HepG2 (cell line): ENCODE measurements around the gene P2RY8. TPM values are rescaled to one million over a fixed set of nuclear protein-coding genes. Genes with fewer than 3 reads are reported as not detected.

ENCODE experiments used
- ATAC-seq: fragments of 200-7000 bp; cut with Tn5 transposase; 3 replicates; pipeline ENCODE4 v1.9.1; 2020; ENCODE audit warnings: mild to moderate bottlenecking, moderate library complexity
- BruUV-seq: library from RNA; stranded (reverse); fragments of 400-500 nt; replicated peaks from 2 replicates; lab custom pipeline; 2021; lab: Mats Ljungman, UMichigan
- CTCF ChIA-PET: fragments of 300-600 bp; formaldehyde crosslinking; extraction: SDS; loops from one replicate; lab custom pipeline; 2021; ENCODE audit warnings: low total read pairs, inconsistent platforms, low intra/inter-chr PET ratio; lab: Yijun Ruan, JAX
- POLR2A ChIA-PET: fragments of 350-600 bp; sonication (Branson Sonifier 250); formaldehyde crosslinking; loops from one replicate; lab custom pipeline; 2020; ENCODE audit warnings: antibody characterized with exemption, inconsistent platforms; lab: Yijun Ruan, JAX
- DNase-seq: peaks from one replicate; pipeline ENCODE4 v3.0.0-alpha.2; 2015; ENCODE audit warnings: low spot score
- FAIRE-seq: peaks from 3 replicates; lab custom pipeline; 2011; peaks lifted over from hg19 to GRCh38; lab: Jason Lieb, UNC
- H2AFZ ChIP-seq: one replicate; pipeline ENCODE4 v1.6.1; 2011; ENCODE audit warnings: low read length, inconsistent platforms
- H3K27ac ChIP-seq: fragments of 300-600 bp; 3 replicates; pipeline ENCODE4 v1.8.0; 2011; ENCODE audit warnings: mixed run types, mild to moderate bottlenecking, mixed read lengths, low read length, inconsistent platforms; ENCODE audit not compliant: insufficient read depth; ENCODE audit errors: extremely low read length
- H3K27me3 ChIP-seq, 2 experiments: fragments of 200-600 bp in 1 of 2; 2 replicates in 1 of 2; 3 replicates in 1 of 2; pipeline versions ENCODE4 v1.6.0 to v1.8.0; 2011; ENCODE audit warnings: low read length in 2 of 2, mild to moderate bottlenecking in 2 of 2, moderate library complexity in 2 of 2, inconsistent platforms in 1 of 2; ENCODE audit not compliant: insufficient read depth in 2 of 2, control insufficient read depth in 1 of 2
- H3K36me3 ChIP-seq, 2 experiments: fragments of 200-600 bp in 1 of 2; replicated peaks in 1 of 2; 2 replicates in 1 of 2; 3 replicates in 1 of 2; pipeline versions ENCODE4 v1.5.1 to v1.8.0; 2011; ENCODE audit warnings: low read length in 2 of 2, inconsistent platforms in 1 of 2; ENCODE audit not compliant: insufficient read depth in 2 of 2, control insufficient read depth in 1 of 2
- H3K4me1 ChIP-seq: 2 replicates; pipeline ENCODE4 v1.5.1; 2012; ENCODE audit warnings: low read length, inconsistent platforms; ENCODE audit not compliant: insufficient read depth
- H3K4me2 ChIP-seq: 2 replicates; pipeline ENCODE4 v1.6.0; 2011; ENCODE audit warnings: low read depth, low read length, inconsistent platforms
- H3K4me3 ChIP-seq, 3 experiments: fragments of 200-600 bp in 1 of 3; sonication (generic), shearing (Covaris generic) in 1 of 3; replicated peaks in 1 of 3; 2 replicates each; pipeline ENCODE4 v1.5.1; 2011 to 2016; ENCODE audit warnings: low read length in 3 of 3, inconsistent platforms in 2 of 3, low read depth in 2 of 3, mild to moderate bottlenecking in 2 of 3, control low read depth in 1 of 3, mixed read lengths in 1 of 3; ENCODE audit not compliant: insufficient read depth in 1 of 3
- H3K79me2 ChIP-seq: one replicate; pipeline ENCODE4 v1.6.1; 2011; ENCODE audit warnings: low read length, inconsistent platforms; ENCODE audit not compliant: insufficient read depth
- H3K9ac ChIP-seq: 2 replicates; pipeline ENCODE4 v1.6.0; 2011; ENCODE audit warnings: mild to moderate bottlenecking, low read depth, low read length, inconsistent platforms; ENCODE audit not compliant: insufficient read depth
- H3K9me3 ChIP-seq: 2 replicates; pipeline ENCODE4 v1.5.1; 2012; ENCODE audit warnings: mild to moderate bottlenecking, low read length
- H4K20me1 ChIP-seq: 2 replicates; pipeline ENCODE4 v1.6.0; 2011; ENCODE audit warnings: inconsistent platforms, mild to moderate bottlenecking, low read length, moderate library complexity; ENCODE audit not compliant: insufficient read depth
- BRCA1 ChIP-seq: sonication (generic); formaldehyde crosslinking; IDR thresholded peaks from 2 replicates; pipeline ENCODE4 v1.4.0; 2020; ENCODE audit warnings: missing genetic modification reagents
- CBX1 ChIP-seq: IDR thresholded peaks from one replicate; pipeline ENCODE4 v1.6.1; 2016; ENCODE audit warnings: antibody characterized with exemption, low read depth
- ESRRA ChIP-seq: sonication (generic); formaldehyde crosslinking; IDR thresholded peaks from 2 replicates; pipeline ENCODE4 v1.5.1; 2020; ENCODE audit warnings: mild to moderate bottlenecking, low read depth, missing genetic modification reagents
- GZF1 ChIP-seq: sonication (generic); formaldehyde crosslinking; IDR thresholded peaks from 2 replicates; pipeline ENCODE4 v1.5.1; 2020; ENCODE audit warnings: mild to moderate bottlenecking, missing genetic modification reagents
- KLF11 ChIP-seq: IDR thresholded peaks from 2 replicates; pipeline ENCODE4 v1.6.1; 2016; ENCODE audit warnings: missing compliant biosample characterization
- KLF13 ChIP-seq: sonication (generic); formaldehyde crosslinking; IDR thresholded peaks from 2 replicates; pipeline ENCODE4 v1.4.0; 2020; ENCODE audit warnings: mild to moderate bottlenecking, missing genetic modification reagents
- NFE2 ChIP-seq: sonication (generic); formaldehyde crosslinking; IDR thresholded peaks from 2 replicates; pipeline ENCODE4 v1.4.0; 2020; ENCODE audit warnings: missing genetic modification reagents
- TGIF2 ChIP-seq: IDR thresholded peaks from 2 replicates; pipeline ENCODE4 v1.6.1; 2016; ENCODE audit warnings: control low read depth, missing compliant biosample characterization
- ZNF180 ChIP-seq: sonication (generic); formaldehyde crosslinking; IDR thresholded peaks from 2 replicates; pipeline ENCODE4 v1.4.0; 2020; ENCODE audit warnings: low read depth, missing genetic modification reagents, borderline replicate concordance
- ZNF235 ChIP-seq: sonication (generic); formaldehyde crosslinking; IDR thresholded peaks from 2 replicates; pipeline ENCODE4 v1.8.1; 2023; ENCODE audit warnings: mild to moderate bottlenecking, missing genetic modification reagents, borderline replicate concordance
- ZNF564 ChIP-seq: sonication (generic); formaldehyde crosslinking; IDR thresholded peaks from 2 replicates; pipeline ENCODE4 v1.8.1; 2023; ENCODE audit warnings: mild to moderate bottlenecking, missing genetic modification reagents
- ZNF660 ChIP-seq: sonication (generic); formaldehyde crosslinking; IDR thresholded peaks from 2 replicates; pipeline ENCODE4 v1.5.1; 2020; ENCODE audit warnings: mild to moderate bottlenecking, low read depth, missing genetic modification reagents, borderline replicate concordance
- WGBS: methylation state at CpG from one replicate; pipeline ENCODE4 v1.1.6; 2017; ENCODE audit warnings: low lambda C conversion rate; 5-methylcytosine and 5-hydroxymethylcytosine counted together
- in situ Hi-C: cut with HindIII; loops from 2 replicates; pipeline ENCODE4 v1.10.0; 2017; ENCODE audit warnings: low pct_unique_long_range_greater_than_20kb; ENCODE audit not compliant: extremely low pct_ligation_motif_present
- intact Hi-C: fragments of 100-400 bp; cut with micrococcal nuclease; formaldehyde crosslinking; loops from one replicate; pipeline ENCODE4 v1.10.0; 2022; ENCODE audit not compliant: unreplicated experiment
- polyA plus RNA-seq, 8 experiments: library from polyadenylated mRNA; depleted of rRNA in 3 of 8; stranded (reverse) in 7 of 8; unstranded in 1 of 8; fragments of >200 nt; fragmentation: Illumina TruSeq in 4 of 8; extraction: Trizol in 4 of 8; gene quantifications; 2 replicates each; pipeline versions ENCODE4 v1.2.1 to v1.2.3, GENCODE V29; 2011 to 2016; ENCODE audit warnings: low read depth in 4 of 8, missing spikeins in 1 of 8, mixed read lengths in 1 of 8; ENCODE audit not compliant: insufficient read depth in 1 of 8
- total RNA-seq, 5 experiments: library from RNA; depleted of rRNA; stranded (reverse); fragments of >200 nt; fragmentation: Illumina TruSeq; extraction: Trizol; gene quantifications; 2 replicates each; pipeline ENCODE4 v1.2.3, GENCODE V29; 2016; ENCODE audit warnings: low read depth in 1 of 5
- TF ChIP-seq, protein P1 (sequence below): sonication (generic); formaldehyde crosslinking; IDR thresholded peaks from one replicate; pipeline ENCODE4 v1.5.1; 2020; ENCODE audit warnings: mild to moderate bottlenecking, missing genetic modification reagents; ENCODE audit errors: not compliant biosample characterization

P2RY8 gene
- total and polyA plus RNA-seq, 2 of the 13 experiments (the other 11 are each of a cell fraction or from before 2014, with no cell fraction given), result 1.0 to 1.3 TPM

DNA sequence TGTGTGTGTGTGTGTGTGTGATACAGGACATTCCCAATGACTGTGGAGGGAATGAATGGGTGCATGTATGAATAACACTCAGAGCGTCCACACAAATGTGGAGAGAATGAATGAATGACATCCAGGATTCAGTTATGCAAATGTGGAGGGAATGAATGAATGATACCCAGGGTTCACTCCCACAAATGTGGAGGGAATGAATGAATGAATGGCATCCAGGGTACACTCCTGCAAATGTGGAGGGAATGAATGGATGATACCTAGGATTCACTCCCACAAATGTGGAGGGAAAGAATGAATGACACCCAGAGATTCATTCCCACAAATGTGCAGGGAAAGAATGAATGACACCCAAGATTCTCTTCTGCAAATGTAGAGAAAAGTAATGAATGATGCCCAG is 48.2 kb downstream of the P2RY8 start:
- no peak overlapping the region for H3K4me3 ChIP-seq
- DNase-seq, result no peak
- ChIA-PET POLR2A (no interaction called here), CTCF (no interaction called here)
- H3K27me3 ChIP-seq, result no peaks in the 10 kb centered on the region
- H3K79me2 ChIP-seq, result no peaks in the 10 kb centered on the region
- ATAC-seq, result no peak
- intact Hi-C loops (no loop called here), in situ Hi-C loops (no loop called here)
- TF ChIP-seq GZF1 (CRISPR knock-in tag) (no peak), ZNF660 (no peak), CBX1 (no peak), ZNF235 (no peak), KLF13 (CRISPR knock-in tag) (no peak), ZNF564 (CRISPR knock-in tag) (no peak), KLF11 (CRISPR knock-in tag) (no peak), ESRRA (CRISPR knock-in tag) (no peak), BRCA1 (CRISPR knock-in tag) (no peak), ZNF180 (no peak), NFE2 (CRISPR knock-in tag) (no peak), TGIF2 (CRISPR knock-in tag) (no peak)
- TF ChIP-seq, protein P1, sequence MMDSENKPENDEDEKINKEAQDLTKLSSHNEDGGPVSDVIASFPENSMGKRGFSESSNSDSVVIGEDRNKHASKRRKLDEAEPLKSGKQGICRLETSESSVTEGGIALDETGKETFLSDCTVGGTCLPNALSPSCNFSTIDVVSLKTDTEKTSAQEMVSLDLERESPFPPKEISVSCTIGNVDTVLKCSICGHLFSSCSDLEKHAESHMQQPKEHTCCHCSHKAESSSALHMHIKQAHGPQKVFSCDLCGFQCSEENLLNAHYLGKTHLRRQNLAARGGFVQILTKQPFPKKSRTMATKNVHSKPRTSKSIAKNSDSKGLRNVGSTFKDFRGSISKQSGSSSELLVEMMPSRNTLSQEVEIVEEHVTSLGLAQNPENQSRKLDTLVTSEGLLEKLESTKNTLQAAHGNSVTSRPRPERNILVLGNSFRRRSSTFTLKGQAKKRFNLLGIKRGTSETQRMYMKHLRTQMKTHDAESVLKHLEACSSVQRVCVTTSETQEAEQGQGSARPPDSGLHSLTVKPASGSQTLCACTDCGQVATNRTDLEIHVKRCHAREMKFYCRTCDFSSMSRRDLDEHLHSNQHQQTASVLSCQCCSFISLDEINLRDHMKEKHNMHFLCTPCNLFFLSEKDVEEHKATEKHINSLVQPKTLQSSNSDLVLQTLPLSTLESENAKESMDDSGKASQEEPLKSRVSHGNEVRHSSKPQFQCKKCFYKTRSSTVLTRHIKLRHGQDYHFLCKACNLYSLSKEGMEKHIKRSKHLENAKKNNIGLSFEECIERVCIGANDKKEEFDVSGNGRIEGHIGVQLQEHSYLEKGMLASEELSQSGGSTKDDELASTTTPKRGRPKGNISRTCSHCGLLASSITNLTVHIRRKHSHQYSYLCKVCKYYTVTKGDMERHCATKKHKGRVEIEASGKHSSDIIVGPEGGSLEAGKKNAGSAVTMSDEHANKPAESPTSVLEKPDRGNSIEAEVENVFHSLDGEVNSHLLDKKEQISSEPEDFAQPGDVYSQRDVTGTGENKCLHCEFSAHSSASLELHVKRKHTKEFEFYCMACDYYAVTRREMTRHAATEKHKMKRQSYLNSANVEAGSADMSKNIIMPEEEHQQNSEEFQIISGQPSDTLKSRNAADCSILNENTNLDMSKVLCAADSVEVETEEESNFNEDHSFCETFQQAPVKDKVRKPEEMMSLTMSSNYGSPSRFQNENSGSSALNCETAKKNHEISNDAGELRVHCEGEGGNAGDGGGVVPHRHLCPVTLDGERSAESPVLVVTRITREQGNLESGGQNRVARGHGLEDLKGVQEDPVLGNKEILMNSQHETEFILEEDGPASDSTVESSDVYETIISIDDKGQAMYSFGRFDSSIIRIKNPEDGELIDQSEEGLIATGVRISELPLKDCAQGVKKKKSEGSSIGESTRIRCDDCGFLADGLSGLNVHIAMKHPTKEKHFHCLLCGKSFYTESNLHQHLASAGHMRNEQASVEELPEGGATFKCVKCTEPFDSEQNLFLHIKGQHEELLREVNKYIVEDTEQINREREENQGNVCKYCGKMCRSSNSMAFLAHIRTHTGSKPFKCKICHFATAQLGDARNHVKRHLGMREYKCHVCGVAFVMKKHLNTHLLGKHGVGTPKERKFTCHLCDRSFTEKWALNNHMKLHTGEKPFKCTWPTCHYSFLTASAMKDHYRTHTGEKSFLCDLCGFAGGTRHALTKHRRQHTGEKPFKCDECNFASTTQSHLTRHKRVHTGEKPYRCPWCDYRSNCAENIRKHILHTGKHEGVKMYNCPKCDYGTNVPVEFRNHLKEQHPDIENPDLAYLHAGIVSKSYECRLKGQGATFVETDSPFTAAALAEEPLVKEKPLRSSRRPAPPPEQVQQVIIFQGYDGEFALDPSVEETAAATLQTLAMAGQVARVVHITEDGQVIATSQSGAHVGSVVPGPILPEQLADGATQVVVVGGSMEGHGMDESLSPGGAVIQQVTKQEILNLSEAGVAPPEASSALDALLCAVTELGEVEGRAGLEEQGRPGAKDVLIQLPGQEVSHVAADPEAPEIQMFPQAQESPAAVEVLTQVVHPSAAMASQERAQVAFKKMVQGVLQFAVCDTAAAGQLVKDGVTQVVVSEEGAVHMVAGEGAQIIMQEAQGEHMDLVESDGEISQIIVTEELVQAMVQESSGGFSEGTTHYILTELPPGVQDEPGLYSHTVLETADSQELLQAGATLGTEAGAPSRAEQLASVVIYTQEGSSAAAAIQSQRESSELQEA (CRISPR knock-in tag), result no peak
- H3K27ac ChIP-seq, result no peak overlapping the region
- no peak for FAIRE-seq
- H3K9me3 ChIP-seq, result no peaks in the 10 kb centered on the region
- 96% methylated on average over 1 of the region's 1 CpG for WGBS
- BruUV-seq, result no TSS peak
- no peak overlapping the region for H3K9ac ChIP-seq
- H4K20me1 ChIP-seq, result no peaks in the 10 kb centered on the region
- no peak overlapping the region for H2AFZ ChIP-seq
- peaks cover 7% of the 10 kb centered on the region for H3K4me1 ChIP-seq
- H3K36me3 ChIP-seq, result no peaks in the 10 kb centered on the region
- H3K4me2 ChIP-seq, result no peak overlapping the region
